Measurements from ENCODE around the gene CCBE1. TPM values are rescaled to one million over a fixed set of nuclear protein-coding genes. Genes with fewer than 3 reads are reported as not detected.
A peak's percentile ranks its signal among the peaks of the same experiment; 100 is the strongest.

The CCBE1 gene
- total and polyA plus RNA-seq, 4 experiments from 2014 or later, result not detected

DNA sequence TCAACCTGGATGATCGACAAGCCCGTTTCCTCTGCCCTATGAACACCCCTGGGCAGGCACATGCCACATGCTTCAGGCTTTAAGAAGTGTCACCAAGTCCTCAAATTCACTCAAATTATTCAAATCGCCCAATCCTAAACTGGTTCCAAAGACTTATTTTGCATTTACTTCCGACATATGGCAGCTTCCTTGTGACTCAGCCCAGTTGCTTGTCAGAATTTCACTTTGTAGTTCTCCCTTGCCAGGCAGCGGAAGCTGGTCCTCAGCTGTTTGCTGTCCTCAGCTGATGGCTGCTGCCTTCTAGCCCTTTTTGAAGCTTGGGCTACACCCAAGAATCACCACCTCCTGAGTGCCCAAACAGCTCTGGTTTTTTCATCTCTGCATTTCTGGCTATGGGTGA is 232.7 kb downstream of the CCBE1 start:
- peaks cover 1 to 4% of the 10 kb centered on the region in 2 donors for H3K27me3 Mint-ChIP-seq
- H3K9me3 Mint-ChIP-seq, result no peaks in the 10 kb centered on the region
- H3K4me3 ChIP-seq (ENCODE audit: low read length in 2 of 2), result no peak overlapping the region
- DNase-seq, result no peak
- H3K9me3 ChIP-seq (ENCODE audit: control insufficient read depth in 1 of 2, low read length in 2 of 2), result no peaks in the 10 kb centered on the region
- no peak overlapping the region for H3K4me3 Mint-ChIP-seq
- H3K4me1 ChIP-seq (ENCODE audit: insufficient read depth, low read length), result no peaks in the 10 kb centered on the region
- no peaks in the 10 kb centered on the region for H3K36me3 ChIP-seq (ENCODE audit: insufficient read depth, low read length)
- CTCF ChIA-PET (ENCODE audit: partially characterized antibody), result no interaction called here
- intact Hi-C loops (cut with micrococcal nuclease), result no loop called here
- no peaks in the 10 kb centered on the region for H3K27me3 ChIP-seq (ENCODE audit: insufficient read depth, low read length)
- no peaks in the 10 kb centered on the region for H3K4me1 Mint-ChIP-seq
- H3K27ac Mint-ChIP-seq, result no peak overlapping the region
- no peaks in the 10 kb centered on the region for H3K36me3 Mint-ChIP-seq
- POLR2A ChIA-PET (ENCODE audit: partially characterized antibody), result no interaction called here
- no peak overlapping the region for H3K27ac ChIP-seq (ENCODE audit: low read depth, low read length)

DNA sequence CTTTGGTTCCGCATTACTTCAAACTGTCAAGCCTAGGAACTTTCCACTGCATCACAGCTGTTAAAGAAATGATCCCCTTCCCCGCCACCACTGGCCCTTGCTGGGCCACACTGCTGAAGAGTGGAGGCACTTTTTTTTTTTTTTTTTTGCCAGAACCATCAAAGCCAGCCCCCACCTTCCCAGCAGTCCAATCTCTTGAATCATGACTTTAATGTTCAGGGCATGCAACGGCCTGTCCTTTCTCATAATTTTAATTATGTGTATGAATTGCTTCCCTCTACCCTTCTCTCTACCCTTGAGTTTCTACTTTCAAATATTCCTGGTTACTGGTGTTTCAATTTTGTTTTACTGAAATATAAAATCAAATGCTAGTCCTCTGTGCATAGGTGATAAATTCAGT is 236.1 kb downstream of the CCBE1 start:
- Mint-ChIP-seq H3K27ac (peak overlapping the region in 1 of 7 donors; percentile 5), H3K4me1 (no peaks in the 10 kb centered on the region), H3K27me3 (peaks cover 1 to 8% of the 10 kb centered on the region in 2 donors), H3K36me3 (no peaks in the 10 kb centered on the region), H3K4me3 (peak overlapping the region in 1 of 8 donors; percentile 52), H3K9me3 (no peaks in the 10 kb centered on the region)
- Histone ChIP-seq H3K9me3 (ENCODE audit: control insufficient read depth in 1 of 2, low read length in 2 of 2) (no peaks in the 10 kb centered on the region), H3K4me1 (ENCODE audit: insufficient read depth, low read length) (no peaks in the 10 kb centered on the region), H3K27me3 (ENCODE audit: insufficient read depth, low read length) (no peaks in the 10 kb centered on the region), H3K27ac (ENCODE audit: low read depth, low read length) (no peak overlapping the region), H3K36me3 (ENCODE audit: insufficient read depth, low read length) (no peaks in the 10 kb centered on the region), H3K4me3 (ENCODE audit: low read length in 2 of 2) (no peak overlapping the region)
- no peak for DNase-seq
- intact Hi-C loops (cut with micrococcal nuclease), result no loop called here
- CTCF ChIA-PET (ENCODE audit: partially characterized antibody), result interaction anchor here (1.5 kb wide), 1 partner anchor 9 kb away, joined by 5 read pairs; no protein-coding TSS in a partner anchor
- POLR2A ChIA-PET (ENCODE audit: partially characterized antibody), result no interaction called here

GRCh38 chr18:59460072-59460420 is 237.2 kb downstream of the CCBE1 start:
- Mint-ChIP-seq H3K27ac (no peak overlapping the region), H3K9me3 (no peaks in the 10 kb centered on the region), H3K4me3 (no peak overlapping the region), H3K4me1 (no peaks in the 10 kb centered on the region), H3K27me3 (peaks cover 1 to 8% of the 10 kb centered on the region in 2 donors), H3K36me3 (no peaks in the 10 kb centered on the region)
- Histone ChIP-seq H3K4me3 (ENCODE audit: low read length in 2 of 2) (no peak overlapping the region), H3K9me3 (ENCODE audit: control insufficient read depth in 1 of 2, low read length in 2 of 2) (no peaks in the 10 kb centered on the region), H3K27ac (ENCODE audit: low read depth, low read length) (no peak overlapping the region), H3K4me1 (ENCODE audit: insufficient read depth, low read length) (no peaks in the 10 kb centered on the region), H3K36me3 (ENCODE audit: insufficient read depth, low read length) (no peaks in the 10 kb centered on the region), H3K27me3 (ENCODE audit: insufficient read depth, low read length) (no peaks in the 10 kb centered on the region)
- CTCF ChIA-PET (ENCODE audit: partially characterized antibody), result interaction anchor here (0.9 to 4.1 kb wide), 5 partner anchors 12 to 1089 kb away, joined by 3 to 15 read pairs (median 7); no protein-coding TSS in a partner anchor
- POLR2A ChIA-PET (ENCODE audit: partially characterized antibody), result no interaction called here
- DNase-seq, result no peak
- intact Hi-C loops (cut with micrococcal nuclease), result no loop called here

DNA sequence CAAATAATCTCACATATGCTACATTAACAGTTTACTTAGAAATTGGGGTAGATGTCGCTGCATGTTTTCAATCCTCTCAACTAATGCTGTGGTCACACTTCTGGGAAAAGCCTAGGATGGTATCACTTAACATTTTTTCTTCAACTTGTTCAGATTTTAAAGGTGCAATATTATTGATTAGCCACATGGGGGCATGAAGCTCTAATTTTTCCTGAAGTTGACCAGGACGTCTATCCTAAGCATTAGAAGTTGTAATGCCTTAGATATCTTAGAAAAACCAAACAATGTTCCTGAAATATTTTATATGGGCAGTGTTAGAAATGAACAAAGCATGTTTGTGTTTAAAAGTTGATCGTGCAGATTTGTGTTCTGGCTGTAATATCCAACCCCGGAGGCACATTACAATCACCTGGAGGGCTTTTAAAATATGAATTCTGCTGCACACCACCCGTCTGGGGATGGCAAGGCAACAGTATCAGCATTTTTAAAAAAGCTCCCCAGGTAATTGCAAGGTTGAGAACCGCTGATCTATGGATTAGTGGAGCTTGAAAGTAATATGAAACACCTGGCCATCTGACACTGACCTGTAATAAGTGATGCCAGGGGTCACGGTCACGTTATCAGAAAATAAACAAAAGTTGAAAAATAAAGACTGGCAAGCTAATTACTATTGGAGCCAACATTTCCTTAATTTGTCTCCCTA is 237.7 kb downstream of the CCBE1 start:
- DNase-seq, result no peak
- no peak overlapping the region for H3K4me3 Mint-ChIP-seq
- Histone ChIP-seq H3K27me3 (ENCODE audit: insufficient read depth, low read length) (no peaks in the 10 kb centered on the region), H3K4me1 (ENCODE audit: insufficient read depth, low read length) (no peaks in the 10 kb centered on the region), H3K4me3 (ENCODE audit: low read length in 2 of 2) (no peak overlapping the region), H3K9me3 (ENCODE audit: control insufficient read depth in 1 of 2, low read length in 2 of 2) (no peaks in the 10 kb centered on the region), H3K27ac (ENCODE audit: low read depth, low read length) (no peak overlapping the region), H3K36me3 (ENCODE audit: insufficient read depth, low read length) (no peaks in the 10 kb centered on the region)
- peaks cover 4 to 8% of the 10 kb centered on the region in 2 donors for H3K27me3 Mint-ChIP-seq
- no peaks in the 10 kb centered on the region for H3K4me1 Mint-ChIP-seq
- ChIA-PET POLR2A (ENCODE audit: partially characterized antibody) (no interaction called here), CTCF (ENCODE audit: partially characterized antibody) (interaction anchor here (0.9 to 4.1 kb wide), 7 partner anchors 11 to 1089 kb away, joined by 3 to 15 read pairs (median 4); no protein-coding TSS in a partner anchor)
- no peaks in the 10 kb centered on the region for H3K9me3 Mint-ChIP-seq
- intact Hi-C loops (cut with micrococcal nuclease), result no loop called here
- H3K27ac Mint-ChIP-seq, result no peak overlapping the region
- H3K36me3 Mint-ChIP-seq, result no peaks in the 10 kb centered on the region

GRCh38 chr18:59458575-59458974 is 238.6 kb downstream of the CCBE1 start:
- H3K9me3 ChIP-seq (ENCODE audit: control insufficient read depth in 1 of 2, low read length in 2 of 2), result no peaks in the 10 kb centered on the region
- intact Hi-C loops (cut with micrococcal nuclease), result no loop called here
- H3K4me3 ChIP-seq (ENCODE audit: low read length in 2 of 2), result no peak overlapping the region
- no peaks in the 10 kb centered on the region for H3K36me3 ChIP-seq (ENCODE audit: insufficient read depth, low read length)
- Mint-ChIP-seq H3K27me3 (peaks cover 4 to 8% of the 10 kb centered on the region in 2 donors), H3K36me3 (no peaks in the 10 kb centered on the region), H3K4me1 (no peaks in the 10 kb centered on the region), H3K4me3 (no peak overlapping the region), H3K9me3 (no peaks in the 10 kb centered on the region), H3K27ac (no peak overlapping the region)
- H3K27me3 ChIP-seq (ENCODE audit: insufficient read depth, low read length), result no peaks in the 10 kb centered on the region
- no peaks in the 10 kb centered on the region for H3K4me1 ChIP-seq (ENCODE audit: insufficient read depth, low read length)
- H3K27ac ChIP-seq (ENCODE audit: low read depth, low read length), result no peak overlapping the region
- DNase-seq, result no peak
- POLR2A ChIA-PET (ENCODE audit: partially characterized antibody), result no interaction called here
- CTCF ChIA-PET (ENCODE audit: partially characterized antibody), result interaction anchor here (1.2 to 4.1 kb wide), 5 partner anchors 10 to 1090 kb away, joined by 3 to 15 read pairs (median 7); no protein-coding TSS in a partner anchor

DNA sequence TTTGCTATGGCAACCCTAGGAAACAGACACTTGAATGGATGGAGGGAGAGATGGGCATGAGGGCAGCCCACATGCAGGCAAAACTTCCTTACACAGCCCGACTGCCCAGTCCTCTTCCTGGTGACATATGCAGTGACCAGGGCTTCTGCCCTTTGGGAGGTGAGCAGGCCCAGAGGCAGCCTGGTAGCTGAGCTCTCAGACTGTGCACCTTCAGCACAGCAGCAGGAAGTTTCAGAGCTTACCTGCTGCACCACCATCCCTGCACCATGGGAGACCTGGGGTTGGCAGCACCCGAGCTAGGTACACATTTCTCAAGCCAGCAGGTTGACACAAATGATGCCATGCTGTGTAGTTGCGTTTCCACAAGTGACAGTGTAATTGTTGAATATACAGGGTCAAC is 240.6 kb downstream of the CCBE1 start:
- Histone ChIP-seq H3K27ac (ENCODE audit: low read depth, low read length) (no peak overlapping the region), H3K9me3 (ENCODE audit: control insufficient read depth in 1 of 2, low read length in 2 of 2) (no peaks in the 10 kb centered on the region), H3K4me3 (ENCODE audit: low read length in 2 of 2) (no peak overlapping the region), H3K4me1 (ENCODE audit: insufficient read depth, low read length) (no peaks in the 10 kb centered on the region), H3K36me3 (ENCODE audit: insufficient read depth, low read length) (no peaks in the 10 kb centered on the region), H3K27me3 (ENCODE audit: insufficient read depth, low read length) (no peaks in the 10 kb centered on the region)
- intact Hi-C loops (cut with micrococcal nuclease), result no loop called here
- no peak for DNase-seq
- ChIA-PET CTCF (ENCODE audit: partially characterized antibody) (interaction anchor here (1.3 to 4.1 kb wide), 2 partner anchors 8 to 367 kb away, joined by 3 to 15 read pairs; no protein-coding TSS in a partner anchor), POLR2A (ENCODE audit: partially characterized antibody) (no interaction called here)
- H3K9me3 Mint-ChIP-seq, result no peaks in the 10 kb centered on the region
- peaks cover 4 to 8% of the 10 kb centered on the region in 2 donors for H3K27me3 Mint-ChIP-seq
- H3K27ac Mint-ChIP-seq, result no peak overlapping the region
- no peaks in the 10 kb centered on the region for H3K4me1 Mint-ChIP-seq
- no peak overlapping the region for H3K4me3 Mint-ChIP-seq
- H3K36me3 Mint-ChIP-seq, result no peaks in the 10 kb centered on the region

DNA sequence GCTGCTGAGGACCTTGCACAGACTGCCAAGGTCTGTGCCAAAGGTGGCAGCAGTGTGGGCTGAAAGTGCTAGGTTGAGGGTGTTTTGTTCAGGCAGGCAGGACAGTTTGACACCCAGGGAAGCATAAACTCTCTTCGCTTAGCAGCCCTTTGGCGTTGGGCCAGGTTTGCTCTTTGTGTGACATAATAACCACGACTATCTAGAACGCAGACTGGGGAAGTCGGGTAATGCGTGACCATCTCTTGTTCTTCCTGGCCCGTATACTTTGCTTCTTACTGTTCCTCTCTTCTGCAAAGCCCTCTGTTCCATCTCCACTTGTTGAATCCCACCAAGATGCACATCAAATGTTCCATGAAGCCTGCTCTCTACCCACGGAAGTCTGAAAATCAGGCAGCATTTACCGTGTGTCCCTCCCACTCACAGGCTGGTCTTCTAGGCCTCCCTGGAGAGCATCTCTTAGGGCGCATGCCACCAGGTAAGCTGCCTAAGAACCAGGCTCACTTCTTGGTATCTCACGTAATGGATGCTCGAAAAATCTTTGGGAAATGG is 241.4 kb downstream of the CCBE1 start:
- POLR2A ChIA-PET (ENCODE audit: partially characterized antibody), result no interaction called here
- intact Hi-C loops (cut with micrococcal nuclease), result no loop called here
- Histone ChIP-seq H3K27ac (ENCODE audit: low read depth, low read length) (no peak overlapping the region), H3K4me1 (ENCODE audit: insufficient read depth, low read length) (no peaks in the 10 kb centered on the region), H3K27me3 (ENCODE audit: insufficient read depth, low read length) (no peaks in the 10 kb centered on the region), H3K4me3 (ENCODE audit: low read length in 2 of 2) (no peak overlapping the region), H3K9me3 (ENCODE audit: control insufficient read depth in 1 of 2, low read length in 2 of 2) (no peaks in the 10 kb centered on the region), H3K36me3 (ENCODE audit: insufficient read depth, low read length) (no peaks in the 10 kb centered on the region)
- H3K36me3 Mint-ChIP-seq, result no peaks in the 10 kb centered on the region
- peak overlapping the region in 2 of 7 donors; percentile 4 to 20 for H3K27ac Mint-ChIP-seq
- CTCF ChIA-PET (ENCODE audit: partially characterized antibody), result no interaction called here
- no peak for DNase-seq
- H3K4me1 Mint-ChIP-seq, result no peaks in the 10 kb centered on the region
- H3K9me3 Mint-ChIP-seq, result no peaks in the 10 kb centered on the region
- no peak overlapping the region for H3K4me3 Mint-ChIP-seq
- H3K27me3 Mint-ChIP-seq, result peaks cover 4 to 5% of the 10 kb centered on the region in 2 donors

All from CD4-positive, alpha-beta memory T cell (primary cell).